ENCODE measurements around the gene PDGFC.

PDGFC gene

GRCh38 chr4:156778606-156779005, 193.0 kb downstream of the PDGFC start:
- no peak for DNase-seq

- DNase-seq = no peak
Observed at GRCh38 chr4:156778093-156778492, 193.5 kb downstream of the PDGFC start.

GRCh38 chr4:156775813-156776212, 195.8 kb downstream of the PDGFC start:
- DNase-seq = no peak

GRCh38 chr4:156774422-156774821, 197.2 kb downstream of the PDGFC start:
- no peak for DNase-seq

GRCh38 chr4:156773648-156774357, 197.8 kb downstream of the PDGFC start:
- no peak for DNase-seq

- no peak for DNase-seq
Observed at GRCh38 chr4:156771171-156771837, 200.3 kb downstream of the PDGFC start.

- DNase-seq = no peak
Observed at GRCh38 chr4:156770140-156770539, 201.5 kb downstream of the PDGFC start.

- DNase-seq = no peak
Observed at GRCh38 chr4:156767911-156768415, 203.6 kb downstream of the PDGFC start.

- DNase-seq = no peak
Observed at GRCh38 chr4:156766846-156767245, 204.8 kb downstream of the PDGFC start.

- DNase-seq = no peak
Observed at GRCh38 chr4:156765277-156765676, 206.3 kb downstream of the PDGFC start.

GRCh38 chr4:156764846-156765245, 206.8 kb downstream of the PDGFC start:
- DNase-seq = no peak

GRCh38 chr4:156764145-156764544, 207.5 kb downstream of the PDGFC start:
- no peak for DNase-seq

- no peak for DNase-seq
Observed at GRCh38 chr4:156763511-156763910, 208.1 kb downstream of the PDGFC start.

GRCh38 chr4:156762851-156763250, 208.7 kb downstream of the PDGFC start:
- no peak for DNase-seq

- no peak for DNase-seq
Observed at GRCh38 chr4:156756118-156756517, 215.5 kb downstream of the PDGFC start.

- DNase-seq = no peak
Observed at GRCh38 chr4:156754832-156755570, 216.6 kb downstream of the PDGFC start.

GRCh38 chr4:156751486-156751885, 220.1 kb downstream of the PDGFC start:
- no peak for DNase-seq

GRCh38 chr4:156749426-156750403, 221.9 kb downstream of the PDGFC start:
- DNase-seq = no peak

- no peak for DNase-seq
Observed at GRCh38 chr4:156746111-156746510, 225.5 kb downstream of the PDGFC start.

- no peak for DNase-seq
Observed at GRCh38 chr4:156738766-156739165, 232.8 kb downstream of the PDGFC start.

- no peak for DNase-seq
Observed at GRCh38 chr4:156734965-156735895, 236.4 kb downstream of the PDGFC start.
